ENCODE measurements around the gene SUN5. TPM values are rescaled to one million over a fixed set of nuclear protein-coding genes. Genes with fewer than 3 reads are reported as not detected.

The SUN5 gene
- total RNA-seq, 4 donors from 2014 or later, result not detected

- ATAC-seq (ENCODE audit: low FRiP score) (no peak), DNase-seq (ENCODE audit: low spot score) (no peak)
- TF ChIP-seq CTCF (IDR thresholded peaks at IDR 0.05), result no peak
Measured at GRCh38 chr20:32997431-32997830, 6.8 kb downstream of the SUN5 start.

- ATAC-seq (ENCODE audit: low FRiP score) (no peak), DNase-seq (ENCODE audit: low spot score) (no peak)
- TF ChIP-seq CTCF (IDR thresholded peaks at IDR 0.05), result no peak
Measured at GRCh38 chr20:32995802-32996201, 8.4 kb downstream of the SUN5 start.

- TF ChIP-seq CTCF (IDR thresholded peaks at IDR 0.05), result no peak
- DNase-seq (ENCODE audit: low spot score) (no peak), ATAC-seq (ENCODE audit: low FRiP score) (no peak)
Measured at GRCh38 chr20:32993496-32994050, 10.7 kb downstream of the SUN5 start.

GRCh38 chr20:32991792-32992641, 12.2 kb downstream of the SUN5 start:
- no peak for ATAC-seq (ENCODE audit: low FRiP score)
- DNase-seq (ENCODE audit: low spot score), result no peak
- no peak for TF ChIP-seq CTCF (IDR thresholded peaks at IDR 0.05)

- ATAC-seq (ENCODE audit: low FRiP score) (no peak), DNase-seq (ENCODE audit: low spot score) (no peak)
- TF ChIP-seq CTCF (IDR thresholded peaks at IDR 0.05), result no peak
Measured at GRCh38 chr20:32991383-32991782, 12.8 kb downstream of the SUN5 start.

GRCh38 chr20:32990426-32990825, 13.8 kb downstream of the SUN5 start:
- DNase-seq (ENCODE audit: low spot score) (no peak), ATAC-seq (ENCODE audit: low FRiP score) (no peak)
- TF ChIP-seq CTCF (IDR thresholded peaks at IDR 0.05), result no peak
